Suppressor macrophage treated with lipopolysaccharide for 4 hours (primary cell): ENCODE data around the gene IKBKE.

ENCODE experiments used
- DNase-seq: peaks from one replicate; pipeline ENCODE4 v3.0.0-alpha.2; 2020

Gene IKBKE

GRCh38 chr1:206455666-206456344 is 14.5 kb upstream of the IKBKE start:
- peak; percentile 19 for DNase-seq

- peak; percentile 50 for DNase-seq
These were observed 13.5 kb upstream of the IKBKE start for GRCh38 chr1:206456577-206457370.

GRCh38 chr1:206457408-206458120 is 12.7 kb upstream of the IKBKE start:
- DNase-seq: peak; percentile 78

- no peak for DNase-seq
These were observed 10.6 kb upstream of the IKBKE start for GRCh38 chr1:206459703-206460102.

- no peak for DNase-seq
These were observed 9.3 kb upstream of the IKBKE start for GRCh38 chr1:206460836-206461426.

- DNase-seq: peak; percentile 84
These were observed 8.4 kb upstream of the IKBKE start for GRCh38 chr1:206461602-206462455.

- no peak for DNase-seq
These were observed 7.1 kb upstream of the IKBKE start for GRCh38 chr1:206463137-206463536.

GRCh38 chr1:206463911-206464310 is 6.4 kb upstream of the IKBKE start:
- DNase-seq: no peak

GRCh38 chr1:206464456-206464964 is 5.8 kb upstream of the IKBKE start:
- peak; percentile 78 for DNase-seq

GRCh38 chr1:206465951-206466350 is 4.3 kb upstream of the IKBKE start:
- peak; percentile 59 for DNase-seq

- no peak for DNase-seq
These were observed 3.2 kb upstream of the IKBKE start for GRCh38 chr1:206466840-206467649.

- peak; percentile 95 for DNase-seq
These were observed 2.4 kb upstream of the IKBKE start for GRCh38 chr1:206467915-206468314.

GRCh38 chr1:206468571-206468970 is 1.7 kb upstream of the IKBKE start:
- no peak for DNase-seq

- DNase-seq: no peak
These were observed 804 bp upstream of the IKBKE start for GRCh38 chr1:206469411-206469932.

GRCh38 chr1:206470692-206471414 is 577 bp downstream of the IKBKE start:
- peak; percentile 80 for DNase-seq

GRCh38 chr1:206471415-206471801 is 1.1 kb downstream of the IKBKE start:
- DNase-seq: no peak

- DNase-seq: peak; percentile 59
These were observed 1.7 kb downstream of the IKBKE start for GRCh38 chr1:206472024-206472423.

GRCh38 chr1:206472454-206472853 is 2.2 kb downstream of the IKBKE start:
- DNase-seq: peak; percentile 96

GRCh38 chr1:206472886-206473285 is 2.6 kb downstream of the IKBKE start:
- peak; percentile 73 for DNase-seq

GRCh38 chr1:206476058-206476457 is 5.8 kb downstream of the IKBKE start:
- DNase-seq: no peak
